ENCODE results near the gene KIFC3. TPM values are rescaled to one million over a fixed set of nuclear protein-coding genes. Genes with fewer than 3 reads are reported as not detected.

The KIFC3 gene
- total and polyA plus RNA-seq, 2 of the 13 experiments (the other 11 are each of a cell fraction or from before 2014, with no cell fraction given), result 42.1 to 45.3 TPM

DNA sequence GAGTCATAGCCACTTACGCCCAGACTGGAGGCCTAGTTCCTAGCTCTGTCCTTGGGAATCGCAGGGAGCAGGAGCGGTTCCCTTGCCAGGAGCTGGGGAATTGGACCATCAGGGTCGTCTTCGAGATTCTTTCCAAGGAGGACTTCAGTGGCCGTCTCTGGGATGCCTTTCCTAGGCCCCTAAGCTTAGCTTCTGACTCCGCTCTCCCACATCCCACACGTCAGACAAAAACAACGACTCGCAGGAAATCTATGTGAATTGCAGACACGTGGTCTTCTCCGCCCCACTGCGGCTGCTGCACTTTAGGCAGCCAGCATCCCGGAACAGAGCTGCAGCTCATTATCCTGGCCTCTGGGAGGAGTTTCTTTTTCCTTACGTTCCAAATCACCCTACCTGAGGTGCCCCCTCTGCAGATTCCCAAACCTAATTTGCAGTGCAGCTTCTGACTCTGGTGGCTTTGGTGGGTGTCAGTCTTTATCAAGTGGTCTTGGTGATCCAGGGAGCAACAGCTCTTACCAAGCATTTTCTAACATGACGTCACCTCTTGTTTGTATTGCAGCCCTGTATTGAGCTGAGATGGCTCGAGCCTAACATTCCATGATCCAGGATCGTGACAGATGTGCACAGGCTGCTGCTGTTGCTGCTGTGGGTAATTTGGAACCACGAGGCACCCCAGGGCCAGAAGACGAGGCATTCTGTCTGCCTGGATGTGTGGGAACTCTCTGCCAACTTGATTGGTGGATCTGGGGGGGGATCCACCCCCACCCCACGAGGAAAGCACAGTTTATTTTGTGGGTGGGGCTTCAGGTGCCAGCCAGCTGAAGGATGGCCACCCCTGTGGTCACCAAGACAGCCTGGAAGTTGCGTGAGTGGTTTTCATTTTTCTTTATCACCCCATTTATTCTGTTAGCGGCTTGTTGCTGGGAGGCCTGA is 65.6 kb downstream of the KIFC3 start (continued):
- peak; percentile 68 for TF ChIP-seq YEATS4 (CRISPR knock-in tag; IDR thresholded peaks at IDR 0.05; ENCODE audit: borderline replicate concordance)
- no peak for TF ChIP-seq HMG20B (CRISPR knock-in tag; conservative IDR thresholded peaks at IDR 0.05)
- TF ChIP-seq, protein P1, sequence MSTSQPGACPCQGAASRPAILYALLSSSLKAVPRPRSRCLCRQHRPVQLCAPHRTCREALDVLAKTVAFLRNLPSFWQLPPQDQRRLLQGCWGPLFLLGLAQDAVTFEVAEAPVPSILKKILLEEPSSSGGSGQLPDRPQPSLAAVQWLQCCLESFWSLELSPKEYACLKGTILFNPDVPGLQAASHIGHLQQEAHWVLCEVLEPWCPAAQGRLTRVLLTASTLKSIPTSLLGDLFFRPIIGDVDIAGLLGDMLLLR (CRISPR knock-in tag; IDR thresholded peaks at IDR 0.05), result peak; percentile 91; the same call in 1 of the 2 replicates
- TF ChIP-seq, protein P2, sequence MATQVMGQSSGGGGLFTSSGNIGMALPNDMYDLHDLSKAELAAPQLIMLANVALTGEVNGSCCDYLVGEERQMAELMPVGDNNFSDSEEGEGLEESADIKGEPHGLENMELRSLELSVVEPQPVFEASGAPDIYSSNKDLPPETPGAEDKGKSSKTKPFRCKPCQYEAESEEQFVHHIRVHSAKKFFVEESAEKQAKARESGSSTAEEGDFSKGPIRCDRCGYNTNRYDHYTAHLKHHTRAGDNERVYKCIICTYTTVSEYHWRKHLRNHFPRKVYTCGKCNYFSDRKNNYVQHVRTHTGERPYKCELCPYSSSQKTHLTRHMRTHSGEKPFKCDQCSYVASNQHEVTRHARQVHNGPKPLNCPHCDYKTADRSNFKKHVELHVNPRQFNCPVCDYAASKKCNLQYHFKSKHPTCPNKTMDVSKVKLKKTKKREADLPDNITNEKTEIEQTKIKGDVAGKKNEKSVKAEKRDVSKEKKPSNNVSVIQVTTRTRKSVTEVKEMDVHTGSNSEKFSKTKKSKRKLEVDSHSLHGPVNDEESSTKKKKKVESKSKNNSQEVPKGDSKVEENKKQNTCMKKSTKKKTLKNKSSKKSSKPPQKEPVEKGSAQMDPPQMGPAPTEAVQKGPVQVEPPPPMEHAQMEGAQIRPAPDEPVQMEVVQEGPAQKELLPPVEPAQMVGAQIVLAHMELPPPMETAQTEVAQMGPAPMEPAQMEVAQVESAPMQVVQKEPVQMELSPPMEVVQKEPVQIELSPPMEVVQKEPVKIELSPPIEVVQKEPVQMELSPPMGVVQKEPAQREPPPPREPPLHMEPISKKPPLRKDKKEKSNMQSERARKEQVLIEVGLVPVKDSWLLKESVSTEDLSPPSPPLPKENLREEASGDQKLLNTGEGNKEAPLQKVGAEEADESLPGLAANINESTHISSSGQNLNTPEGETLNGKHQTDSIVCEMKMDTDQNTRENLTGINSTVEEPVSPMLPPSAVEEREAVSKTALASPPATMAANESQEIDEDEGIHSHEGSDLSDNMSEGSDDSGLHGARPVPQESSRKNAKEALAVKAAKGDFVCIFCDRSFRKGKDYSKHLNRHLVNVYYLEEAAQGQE (IDR thresholded peaks at IDR 0.05; ENCODE audit: borderline replicate concordance in 1 of 2, low read depth in 1 of 2, low read length in 2 of 2), result no peak
- TF ChIP-seq ZNF605 (CRISPR knock-in tag; IDR thresholded peaks at IDR 0.05), result peak; percentile 47; the same call in 1 of the 2 replicates
- TF ChIP-seq, protein P3, sequence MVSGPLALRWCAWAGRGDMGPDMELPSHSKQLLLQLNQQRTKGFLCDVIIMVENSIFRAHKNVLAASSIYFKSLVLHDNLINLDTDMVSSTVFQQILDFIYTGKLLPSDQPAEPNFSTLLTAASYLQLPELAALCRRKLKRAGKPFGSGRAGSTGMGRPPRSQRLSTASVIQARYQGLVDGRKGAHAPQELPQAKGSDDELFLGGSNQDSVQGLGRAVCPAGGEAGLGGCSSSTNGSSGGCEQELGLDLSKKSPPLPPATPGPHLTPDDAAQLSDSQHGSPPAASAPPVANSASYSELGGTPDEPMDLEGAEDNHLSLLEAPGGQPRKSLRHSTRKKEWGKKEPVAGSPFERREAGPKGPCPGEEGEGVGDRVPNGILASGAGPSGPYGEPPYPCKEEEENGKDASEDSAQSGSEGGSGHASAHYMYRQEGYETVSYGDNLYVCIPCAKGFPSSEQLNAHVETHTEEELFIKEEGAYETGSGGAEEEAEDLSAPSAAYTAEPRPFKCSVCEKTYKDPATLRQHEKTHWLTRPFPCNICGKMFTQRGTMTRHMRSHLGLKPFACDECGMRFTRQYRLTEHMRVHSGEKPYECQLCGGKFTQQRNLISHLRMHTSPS (CRISPR knock-in tag; IDR thresholded peaks at IDR 0.05; ENCODE audit: low read depth), result no peak
- TF ChIP-seq, protein P4, sequence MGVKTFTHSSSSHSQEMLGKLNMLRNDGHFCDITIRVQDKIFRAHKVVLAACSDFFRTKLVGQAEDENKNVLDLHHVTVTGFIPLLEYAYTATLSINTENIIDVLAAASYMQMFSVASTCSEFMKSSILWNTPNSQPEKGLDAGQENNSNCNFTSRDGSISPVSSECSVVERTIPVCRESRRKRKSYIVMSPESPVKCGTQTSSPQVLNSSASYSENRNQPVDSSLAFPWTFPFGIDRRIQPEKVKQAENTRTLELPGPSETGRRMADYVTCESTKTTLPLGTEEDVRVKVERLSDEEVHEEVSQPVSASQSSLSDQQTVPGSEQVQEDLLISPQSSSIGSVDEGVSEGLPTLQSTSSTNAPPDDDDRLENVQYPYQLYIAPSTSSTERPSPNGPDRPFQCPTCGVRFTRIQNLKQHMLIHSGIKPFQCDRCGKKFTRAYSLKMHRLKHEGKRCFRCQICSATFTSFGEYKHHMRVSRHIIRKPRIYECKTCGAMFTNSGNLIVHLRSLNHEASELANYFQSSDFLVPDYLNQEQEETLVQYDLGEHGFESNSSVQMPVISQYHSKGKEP (CRISPR knock-in tag; IDR thresholded peaks at IDR 0.05), result no peak
- TF ChIP-seq, protein P5, sequence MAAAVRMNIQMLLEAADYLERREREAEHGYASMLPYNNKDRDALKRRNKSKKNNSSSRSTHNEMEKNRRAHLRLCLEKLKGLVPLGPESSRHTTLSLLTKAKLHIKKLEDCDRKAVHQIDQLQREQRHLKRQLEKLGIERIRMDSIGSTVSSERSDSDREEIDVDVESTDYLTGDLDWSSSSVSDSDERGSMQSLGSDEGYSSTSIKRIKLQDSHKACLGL (CRISPR knock-in tag; IDR thresholded peaks at IDR 0.05), result peak; percentile 72; the same call in 1 of the 2 replicates
- TF ChIP-seq ZSCAN12 (CRISPR knock-in tag; IDR thresholded peaks at IDR 0.05), result no peak
- TF ChIP-seq RORA (CRISPR knock-in tag; IDR thresholded peaks at IDR 0.05), result no peak
- no peak for TF ChIP-seq HNRNPK (IDR thresholded peaks at IDR 0.05; ENCODE audit: low read depth, low read length, poor library complexity, severe bottlenecking)
- TF ChIP-seq IRF2 (CRISPR knock-in tag; IDR thresholded peaks at IDR 0.05), result peak; percentile 9; the same call in 1 of the 2 replicates
- TF ChIP-seq, protein P6, sequence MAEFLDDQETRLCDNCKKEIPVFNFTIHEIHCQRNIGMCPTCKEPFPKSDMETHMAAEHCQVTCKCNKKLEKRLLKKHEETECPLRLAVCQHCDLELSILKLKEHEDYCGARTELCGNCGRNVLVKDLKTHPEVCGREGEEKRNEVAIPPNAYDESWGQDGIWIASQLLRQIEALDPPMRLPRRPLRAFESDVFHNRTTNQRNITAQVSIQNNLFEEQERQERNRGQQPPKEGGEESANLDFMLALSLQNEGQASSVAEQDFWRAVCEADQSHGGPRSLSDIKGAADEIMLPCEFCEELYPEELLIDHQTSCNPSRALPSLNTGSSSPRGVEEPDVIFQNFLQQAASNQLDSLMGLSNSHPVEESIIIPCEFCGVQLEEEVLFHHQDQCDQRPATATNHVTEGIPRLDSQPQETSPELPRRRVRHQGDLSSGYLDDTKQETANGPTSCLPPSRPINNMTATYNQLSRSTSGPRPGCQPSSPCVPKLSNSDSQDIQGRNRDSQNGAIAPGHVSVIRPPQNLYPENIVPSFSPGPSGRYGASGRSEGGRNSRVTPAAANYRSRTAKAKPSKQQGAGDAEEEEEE (CRISPR knock-in tag; IDR thresholded peaks at IDR 0.05; ENCODE audit: borderline replicate concordance), result no peak
- TF ChIP-seq, protein P7, sequence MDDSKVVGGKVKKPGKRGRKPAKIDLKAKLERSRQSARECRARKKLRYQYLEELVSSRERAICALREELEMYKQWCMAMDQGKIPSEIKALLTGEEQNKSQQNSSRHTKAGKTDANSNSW (CRISPR knock-in tag; IDR thresholded peaks at IDR 0.05; ENCODE audit: borderline replicate concordance), result no peak
- TF ChIP-seq PITX1 (CRISPR knock-in tag; IDR thresholded peaks at IDR 0.05), result no peak; the same call in 1 of the 2 replicates

Measured in HepG2 (cell line).